ENCODE measurements around the gene CERKL. TPM values are rescaled to one million over a fixed set of nuclear protein-coding genes. Genes with fewer than 3 reads are reported as not detected.

The CERKL gene
- total RNA-seq, 3 donors from 2014 or later = 0.12 TPM; not detected in 2

GRCh38 chr2:181679544-181679979 lies 22.7 kb upstream of the CERKL start:
- H3K4me3 ChIP-seq = no peak overlapping the region
- ATAC-seq = no peak

DNA sequence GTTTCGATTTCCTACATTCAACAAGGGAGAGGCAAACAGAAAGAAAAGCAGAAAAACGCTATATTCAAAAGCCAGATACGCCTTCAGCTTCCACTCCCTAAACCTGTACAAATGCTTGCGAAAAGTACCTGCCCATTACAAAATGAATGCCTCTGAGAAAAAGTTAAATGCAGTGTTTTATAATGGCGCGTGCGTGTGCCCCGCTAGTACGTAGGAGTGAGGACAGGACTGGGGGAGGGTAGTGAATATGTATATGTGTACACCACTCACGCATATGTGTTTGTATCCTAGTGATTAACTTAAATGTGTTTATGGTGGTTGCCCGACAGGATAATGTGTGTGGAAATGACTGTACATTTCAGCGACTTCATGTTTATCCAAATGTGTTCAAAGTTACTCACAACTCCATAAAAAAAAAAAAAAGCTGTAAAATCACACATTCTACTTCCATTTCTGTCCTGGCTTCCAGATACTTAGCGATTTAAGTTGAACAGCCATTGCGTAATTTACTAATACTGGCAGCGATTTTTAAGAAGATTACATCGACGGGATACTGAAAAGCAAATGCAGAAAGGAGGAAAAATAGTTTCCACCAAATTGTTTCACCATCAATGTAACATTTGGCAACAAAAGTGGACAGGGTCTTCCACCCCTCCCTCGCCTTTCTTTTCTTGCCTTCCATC lies 22.1 kb upstream of the CERKL start:
- Histone ChIP-seq H3K4me3 (no peak overlapping the region), H3K36me3 (ENCODE audit: low read depth) (no peaks in the 10 kb centered on the region), H3K9me3 (no peaks in the 10 kb centered on the region), H3K4me1 (ENCODE audit: low read depth) (peaks cover 8% of the 10 kb centered on the region)
- TF ChIP-seq, protein P1, sequence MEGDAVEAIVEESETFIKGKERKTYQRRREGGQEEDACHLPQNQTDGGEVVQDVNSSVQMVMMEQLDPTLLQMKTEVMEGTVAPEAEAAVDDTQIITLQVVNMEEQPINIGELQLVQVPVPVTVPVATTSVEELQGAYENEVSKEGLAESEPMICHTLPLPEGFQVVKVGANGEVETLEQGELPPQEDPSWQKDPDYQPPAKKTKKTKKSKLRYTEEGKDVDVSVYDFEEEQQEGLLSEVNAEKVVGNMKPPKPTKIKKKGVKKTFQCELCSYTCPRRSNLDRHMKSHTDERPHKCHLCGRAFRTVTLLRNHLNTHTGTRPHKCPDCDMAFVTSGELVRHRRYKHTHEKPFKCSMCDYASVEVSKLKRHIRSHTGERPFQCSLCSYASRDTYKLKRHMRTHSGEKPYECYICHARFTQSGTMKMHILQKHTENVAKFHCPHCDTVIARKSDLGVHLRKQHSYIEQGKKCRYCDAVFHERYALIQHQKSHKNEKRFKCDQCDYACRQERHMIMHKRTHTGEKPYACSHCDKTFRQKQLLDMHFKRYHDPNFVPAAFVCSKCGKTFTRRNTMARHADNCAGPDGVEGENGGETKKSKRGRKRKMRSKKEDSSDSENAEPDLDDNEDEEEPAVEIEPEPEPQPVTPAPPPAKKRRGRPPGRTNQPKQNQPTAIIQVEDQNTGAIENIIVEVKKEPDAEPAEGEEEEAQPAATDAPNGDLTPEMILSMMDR (IDR thresholded peaks at IDR 0.05) = no peak
- intact Hi-C loops (cut with DNase I, micrococcal nuclease) = no loop called here
- no peak for DNase-seq
- ATAC-seq = no peak

More at GRCh38 chr2:181679544-181679979, 22.7 kb upstream of the CERKL start:
- intact Hi-C loops (cut with DNase I, micrococcal nuclease) = no loop called here
- Histone ChIP-seq H3K4me1 (ENCODE audit: low read depth) (peaks cover 8% of the 10 kb centered on the region), H3K9me3 (no peaks in the 10 kb centered on the region), H3K36me3 (ENCODE audit: low read depth) (no peaks in the 10 kb centered on the region)
- no peak for DNase-seq
- TF ChIP-seq, protein P1 (IDR thresholded peaks at IDR 0.05) = no peak

- ATAC-seq = peak; percentile 54
- Histone ChIP-seq H3K4me1 (ENCODE audit: low read depth) (peaks cover 6% of the 10 kb centered on the region), H3K4me3 (no peak overlapping the region), H3K9me3 (no peaks in the 10 kb centered on the region), H3K36me3 (ENCODE audit: low read depth) (no peaks in the 10 kb centered on the region)
- TF ChIP-seq, protein P1 (IDR thresholded peaks at IDR 0.05) = no peak
- DNase-seq = peak in 2 of 3 donors; percentile 58 to 79
- intact Hi-C loops (cut with DNase I, micrococcal nuclease) = no loop called here
Measured at GRCh38 chr2:181677912-181678586, 21.1 kb upstream of the CERKL start.

- TF ChIP-seq, protein P1 (IDR thresholded peaks at IDR 0.05) = no peak
- H3K4me3 ChIP-seq = no peak overlapping the region
- ATAC-seq (no peak), DNase-seq (no peak)
- no peaks in the 10 kb centered on the region for H3K9me3 ChIP-seq
- no peaks in the 10 kb centered on the region for H3K36me3 ChIP-seq (ENCODE audit: low read depth)
- H3K4me1 ChIP-seq (ENCODE audit: low read depth) = no peaks in the 10 kb centered on the region
- intact Hi-C loops (cut with DNase I, micrococcal nuclease) = no loop called here
Measured at GRCh38 chr2:181675254-181675653, 18.3 kb upstream of the CERKL start.

DNA sequence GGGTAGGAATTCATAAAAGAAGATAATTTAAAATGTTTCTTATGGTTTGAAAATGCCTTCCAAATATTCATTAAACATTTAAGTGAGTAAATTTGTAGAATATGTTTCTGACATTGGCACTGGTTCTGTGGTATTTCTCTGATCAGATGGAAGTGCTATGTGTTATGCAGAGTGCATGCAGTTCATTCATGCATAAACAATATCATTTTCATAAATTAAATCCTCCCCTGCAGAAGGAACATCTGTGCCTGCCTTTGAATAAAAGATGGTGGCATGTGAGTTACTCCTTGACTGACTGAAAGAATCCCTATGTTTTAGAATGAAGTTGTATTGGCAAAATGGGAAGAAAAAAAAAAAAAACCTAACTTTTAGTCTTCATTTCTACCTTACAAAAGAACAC lies 17.6 kb upstream of the CERKL start:
- no peaks in the 10 kb centered on the region for H3K4me1 ChIP-seq (ENCODE audit: low read depth)
- intact Hi-C loops (cut with DNase I, micrococcal nuclease) = no loop called here

More for the DNA sequence above, 17.6 kb upstream of the CERKL start:
- no peak for ATAC-seq
- no peaks in the 10 kb centered on the region for H3K9me3 ChIP-seq
- H3K36me3 ChIP-seq (ENCODE audit: low read depth) = no peaks in the 10 kb centered on the region
- no peak overlapping the region for H3K4me3 ChIP-seq
- TF ChIP-seq, protein P1 (IDR thresholded peaks at IDR 0.05) = no peak
- no peak for DNase-seq

All from mucosa of descending colon (tissue), 3 donors.